B cell (primary cell): ENCODE results near the gene MVB12B. TPM values are rescaled to one million over a fixed set of nuclear protein-coding genes. Genes with fewer than 3 reads are reported as not detected.

Source experiments
- ATAC-seq: fragments of 200-7000 bp; cut with Tn5 transposase; one replicate; pipeline ENCODE4 v1.10.0; 2021; ENCODE audit warnings: low read depth, mild to moderate bottlenecking, moderate number of reproducible peaks, moderate library complexity
- CTCF ChIA-PET: fragments of 350-600 bp; sonication (Branson Sonifier 250); formaldehyde crosslinking; loops from one replicate; lab custom pipeline; 2021; ENCODE audit warnings: antibody characterized with exemption, inconsistent platforms; lab: Charles Lee
- POLR2A ChIA-PET: fragments of 350-600 bp; sonication (Branson Sonifier 250); formaldehyde crosslinking; loops from one replicate; lab custom pipeline; 2021; ENCODE audit warnings: antibody characterized with exemption; lab: Charles Lee
- DNase-seq: peaks from one replicate; pipeline ENCODE4 v3.0.0; 2013
- H2AFZ ChIP-seq: 2 replicates; pipeline ENCODE4 v1.6.1; 2012; ENCODE audit warnings: mild to moderate bottlenecking, low read depth, low read length; ENCODE audit not compliant: insufficient read depth, poor library complexity, severe bottlenecking
- H3K27ac ChIP-seq, 2 donors: 1 replicate in 1 of 2; 2 replicates in 1 of 2; pipeline ENCODE4 v1.5.1; 2012 to 2013; ENCODE audit warnings: low read length in 2 of 2, mild to moderate bottlenecking in 2 of 2, moderate library complexity in 1 of 2
- H3K27me3 ChIP-seq, 4 experiments: fragments of 200-600 bp in 1 of 4; sonication (generic) in 1 of 4; replicated peaks in 1 of 4; 1 replicate in 2 of 4; 2 replicates in 2 of 4; pipeline versions ENCODE4 v1.6.1 to v1.7.0; 2013 to 2016; ENCODE audit warnings: low read length in 3 of 4, mild to moderate bottlenecking in 2 of 4, mixed read lengths in 1 of 4, moderate library complexity in 1 of 4; ENCODE audit not compliant: insufficient read depth in 4 of 4, control insufficient read depth in 3 of 4; ENCODE audit errors: control extremely low read depth in 1 of 4
- H3K36me3 ChIP-seq, 2 experiments: replicated peaks in 1 of 2; 1 replicate in 1 of 2; 2 replicates in 1 of 2; pipeline versions ENCODE4 v1.6.1 to v1.7.1; 2013; ENCODE audit warnings: low read length in 1 of 2; ENCODE audit not compliant: insufficient read depth in 2 of 2, control insufficient read depth in 1 of 2; ENCODE audit errors: control extremely low read depth in 1 of 2, extremely low read depth in 1 of 2
- H3K4me1 ChIP-seq, 2 donors: fragments of 200-600 bp in 1 of 2; sonication (generic) in 1 of 2; 1 replicate in 1 of 2; 2 replicates in 1 of 2; pipeline versions ENCODE4 v1.5.1 to v1.6.1; 2013 to 2017; ENCODE audit warnings: low read length in 2 of 2; ENCODE audit not compliant: control insufficient read depth in 2 of 2, insufficient read depth in 2 of 2
- H3K4me2 ChIP-seq: replicated peaks from 2 replicates; pipeline ENCODE3; 2012; ENCODE audit warnings: mild to moderate bottlenecking, low read depth, low read length; ENCODE audit not compliant: poor library complexity, severe bottlenecking
- H3K4me3 ChIP-seq, 5 experiments: fragments of 200-600 bp in 1 of 5; sonication (generic) in 1 of 5; 1 replicate in 3 of 5; 2 replicates in 2 of 5; pipeline versions ENCODE4 v1.5.1 to v1.7.0; 2011 to 2016; ENCODE audit warnings: low read length in 4 of 5, mild to moderate bottlenecking in 4 of 5, low read depth in 2 of 5, control low read depth in 1 of 5, moderate library complexity in 1 of 5; ENCODE audit not compliant: insufficient read depth in 1 of 5; ENCODE audit errors: control extremely low read depth in 1 of 5, extremely low read depth in 1 of 5
- H3K79me2 ChIP-seq: fragments of 200-600 bp; sonication (generic); one replicate; pipeline ENCODE4 v1.6.0; 2016; ENCODE audit warnings: low read length; ENCODE audit not compliant: control insufficient read depth, insufficient read depth
- H3K9ac ChIP-seq: fragments of 200-600 bp; sonication (generic); 2 replicates; pipeline ENCODE4 v1.6.1; 2017; ENCODE audit warnings: mild to moderate bottlenecking, low read length, moderate library complexity
- H3K9me3 ChIP-seq, 3 donors: one replicate each; pipeline versions ENCODE4 v1.6.1 to v1.7.1; 2013; ENCODE audit warnings: low read length in 2 of 3; ENCODE audit not compliant: control insufficient read depth in 2 of 3, insufficient read depth in 1 of 3; ENCODE audit errors: control extremely low read depth in 1 of 3
- H4K20me1 ChIP-seq: 2 replicates; pipeline ENCODE4 v1.6.0; 2012; ENCODE audit warnings: mild to moderate bottlenecking, low read length; ENCODE audit not compliant: insufficient read depth, control insufficient read depth, poor library complexity, severe bottlenecking
- H3K27ac Mint-ChIP-seq: one replicate; pipeline ENCODE4 v1.8.0; 2021; ENCODE audit warnings: mixed read lengths
- H3K27me3 Mint-ChIP-seq: one replicate; pipeline ENCODE4 v1.8.0; 2021; ENCODE audit warnings: mixed read lengths
- H3K4me1 Mint-ChIP-seq: one replicate; pipeline ENCODE4 v1.8.0; 2021; ENCODE audit warnings: mixed read lengths
- H3K4me3 Mint-ChIP-seq: one replicate; pipeline ENCODE4 v1.8.0; 2021; ENCODE audit warnings: mixed read lengths
- H3K9me3 Mint-ChIP-seq: one replicate; pipeline ENCODE4 v1.8.0; 2022; ENCODE audit warnings: mixed read lengths; ENCODE audit not compliant: insufficient read depth
- EZH2 ChIP-seq: IDR thresholded peaks from 2 replicates; pipeline ENCODE4 v1.6.1; 2012; ENCODE audit warnings: borderline replicate concordance, low read depth, mild to moderate bottlenecking, moderate library complexity, low read length; ENCODE audit not compliant: insufficient read depth, poor library complexity, severe bottlenecking
- WGBS: methylation state at CpG from one replicate; pipeline ENCODE4 v1.1.5; 2013; ENCODE audit warnings: missing lambda C conversion rate; ENCODE audit not compliant: insufficient coverage; 5-methylcytosine and 5-hydroxymethylcytosine counted together
- intact Hi-C: fragments of 100-400 bp; cut with micrococcal nuclease; formaldehyde crosslinking; loops from one replicate; pipeline ENCODE4 v1.10.0; 2022
- polyA plus RNA-seq: library from polyadenylated mRNA; depleted of rRNA; stranded (reverse); fragments of >200 nt; gene quantifications from 2 replicates; pipeline ENCODE4 v1.2.3, GENCODE V29; 2012
- total RNA-seq, 2 donors: library from RNA; stranded (reverse); fragments of 120-200 nt in 1 of 2; gene quantifications; 1 replicate in 1 of 2; 2 replicates in 1 of 2; pipeline versions ENCODE4 v1.2.3 to v1.2.4, GENCODE V29; 2013 to 2022
- TF ChIP-seq, protein P1 (sequence below): fragments of 200-600 bp; IDR thresholded peaks from one replicate; pipeline ENCODE4 v1.8.0; 2022; ENCODE audit warnings: antibody characterized with exemption, mild to moderate bottlenecking

MVB12B gene
- total and polyA plus RNA-seq, 2 donors (not counting 1 experiment from before 2014, with no cell fraction given) = 1.2 to 9.8 TPM

DNA sequence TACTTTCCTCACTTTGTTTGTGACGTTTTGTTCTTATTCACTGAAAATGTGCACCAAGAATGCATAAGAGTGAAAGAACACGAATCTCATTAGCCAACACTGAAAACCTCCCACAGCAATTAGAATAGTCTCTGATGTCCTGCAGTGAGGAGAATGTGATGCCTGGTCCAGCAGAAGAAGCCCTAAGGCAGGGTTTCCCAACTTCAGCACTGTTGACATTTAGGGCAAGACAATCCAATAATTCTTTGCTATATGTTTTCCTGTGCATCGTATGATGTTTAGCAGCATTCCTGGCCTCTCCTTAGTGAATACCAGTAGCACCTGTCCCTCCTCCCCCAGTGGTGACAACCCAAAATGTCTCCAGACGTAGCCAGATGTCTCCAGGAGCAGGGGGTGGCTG lies 14.8 kb downstream of the MVB12B start:
- Histone ChIP-seq H3K4me1 (peaks cover 1 to 3% of the 10 kb centered on the region in 2 donors), H3K9me3 (no peaks in the 10 kb centered on the region), H3K9ac (no peak overlapping the region), H4K20me1 (no peaks in the 10 kb centered on the region), H3K4me3 (no peak overlapping the region), H3K79me2 (no peaks in the 10 kb centered on the region), H3K4me2 (no peak overlapping the region), H3K27ac (no peak overlapping the region), H3K27me3 (no peaks in the 10 kb centered on the region), H2AFZ (no peak overlapping the region), H3K36me3 (no peaks in the 10 kb centered on the region)
- H3K27ac Mint-ChIP-seq = no peak overlapping the region
- no peak overlapping the region for H3K4me3 Mint-ChIP-seq
- TF ChIP-seq EZH2 = no peak
- TF ChIP-seq, protein P1, sequence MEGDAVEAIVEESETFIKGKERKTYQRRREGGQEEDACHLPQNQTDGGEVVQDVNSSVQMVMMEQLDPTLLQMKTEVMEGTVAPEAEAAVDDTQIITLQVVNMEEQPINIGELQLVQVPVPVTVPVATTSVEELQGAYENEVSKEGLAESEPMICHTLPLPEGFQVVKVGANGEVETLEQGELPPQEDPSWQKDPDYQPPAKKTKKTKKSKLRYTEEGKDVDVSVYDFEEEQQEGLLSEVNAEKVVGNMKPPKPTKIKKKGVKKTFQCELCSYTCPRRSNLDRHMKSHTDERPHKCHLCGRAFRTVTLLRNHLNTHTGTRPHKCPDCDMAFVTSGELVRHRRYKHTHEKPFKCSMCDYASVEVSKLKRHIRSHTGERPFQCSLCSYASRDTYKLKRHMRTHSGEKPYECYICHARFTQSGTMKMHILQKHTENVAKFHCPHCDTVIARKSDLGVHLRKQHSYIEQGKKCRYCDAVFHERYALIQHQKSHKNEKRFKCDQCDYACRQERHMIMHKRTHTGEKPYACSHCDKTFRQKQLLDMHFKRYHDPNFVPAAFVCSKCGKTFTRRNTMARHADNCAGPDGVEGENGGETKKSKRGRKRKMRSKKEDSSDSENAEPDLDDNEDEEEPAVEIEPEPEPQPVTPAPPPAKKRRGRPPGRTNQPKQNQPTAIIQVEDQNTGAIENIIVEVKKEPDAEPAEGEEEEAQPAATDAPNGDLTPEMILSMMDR = no peak
- ChIA-PET POLR2A (no interaction called here), CTCF (interaction anchor here (1.1 to 1.4 kb wide), 2 partner anchors 24 to 55 kb away, joined by 3 read pairs; no protein-coding TSS in a partner anchor)
- peaks cover 26% of the 10 kb centered on the region for H3K27me3 Mint-ChIP-seq
- WGBS = 100% methylated on average over 1 of the region's 4 CpGs
- DNase-seq (no peak), ATAC-seq (no peak)
- H3K4me1 Mint-ChIP-seq = peaks cover 3% of the 10 kb centered on the region
- no peaks in the 10 kb centered on the region for H3K9me3 Mint-ChIP-seq
- intact Hi-C loops = no loop called here

DNA sequence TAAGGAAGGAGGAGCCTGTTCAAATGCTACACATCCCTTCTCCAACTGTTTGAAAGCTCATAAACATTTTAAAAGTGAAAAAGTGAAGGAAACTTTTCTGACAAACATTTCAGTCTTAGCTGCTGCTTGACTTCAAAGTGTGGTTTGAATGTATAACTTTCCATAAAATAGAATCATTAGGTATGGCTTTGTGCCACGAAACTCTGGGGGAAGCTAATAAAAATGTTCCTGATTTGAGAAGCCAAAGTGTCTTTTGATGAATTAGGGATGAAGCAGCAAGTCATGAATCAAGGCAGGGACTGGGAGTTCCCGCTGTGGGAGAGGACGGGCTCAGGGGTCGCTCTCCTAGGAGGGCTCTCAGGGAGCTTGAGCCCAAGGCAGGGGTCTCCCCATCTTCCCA lies 15.3 kb downstream of the MVB12B start:
- H2AFZ ChIP-seq = no peak overlapping the region
- TF ChIP-seq, protein P1 = no peak
- TF ChIP-seq EZH2 = no peak
- Mint-ChIP-seq H3K27me3 (peaks cover 30% of the 10 kb centered on the region), H3K4me3 (no peak overlapping the region), H3K9me3 (no peaks in the 10 kb centered on the region), H3K27ac (no peak overlapping the region), H3K4me1 (peaks cover 8% of the 10 kb centered on the region)
- H3K36me3 ChIP-seq = no peaks in the 10 kb centered on the region
- no peak for DNase-seq
- no peak overlapping the region for H3K4me2 ChIP-seq
- 100% methylated on average over 2 of the region's 4 CpGs for WGBS
- H3K9ac ChIP-seq = no peak overlapping the region
- H3K79me2 ChIP-seq = no peaks in the 10 kb centered on the region
- H3K9me3 ChIP-seq = no peaks in the 10 kb centered on the region
- ChIA-PET POLR2A (no interaction called here), CTCF (interaction anchor here (1.1 to 1.4 kb wide), 2 partner anchors 24 to 55 kb away, joined by 3 read pairs; no protein-coding TSS in a partner anchor)
- no peak for ATAC-seq
- H3K27me3 ChIP-seq = no peaks in the 10 kb centered on the region
- H3K4me3 ChIP-seq = no peak overlapping the region
- intact Hi-C loops = no loop called here
- H3K27ac ChIP-seq = no peak overlapping the region
- H3K4me1 ChIP-seq = peaks cover 6 to 8% of the 10 kb centered on the region in 2 donors
- H4K20me1 ChIP-seq = no peaks in the 10 kb centered on the region
